ENCODE data around the gene DYNLT4.

DYNLT4 gene

DNA sequence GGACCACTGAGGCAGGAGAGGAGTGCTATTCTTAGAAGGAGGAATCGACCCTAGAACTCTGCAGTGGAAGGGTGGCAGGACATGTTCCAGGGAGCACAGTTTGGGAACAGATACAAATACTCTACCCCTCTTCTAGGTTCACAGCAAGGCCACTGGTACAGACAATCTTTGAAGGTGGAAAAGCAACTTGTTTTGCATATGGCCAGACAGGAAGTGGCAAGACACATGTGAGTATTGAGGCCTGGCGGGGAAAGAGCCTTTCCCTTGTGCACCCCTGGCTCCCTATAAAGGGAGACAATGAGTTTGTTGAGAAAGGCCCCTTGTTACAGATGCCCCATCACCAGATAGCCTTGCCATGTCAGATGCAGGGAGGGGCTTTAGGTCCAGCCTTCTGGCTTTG lies 49.7 kb downstream of the DYNLT4 start:
- H3K36me3 Mint-ChIP-seq (ENCODE audit: low read depth) = peaks cover 66% of the 10 kb centered on the region
- no peak overlapping the region for H3K4me3 Mint-ChIP-seq
- no peaks in the 10 kb centered on the region for H3K4me1 Mint-ChIP-seq
- TF ChIP-seq, protein P1, sequence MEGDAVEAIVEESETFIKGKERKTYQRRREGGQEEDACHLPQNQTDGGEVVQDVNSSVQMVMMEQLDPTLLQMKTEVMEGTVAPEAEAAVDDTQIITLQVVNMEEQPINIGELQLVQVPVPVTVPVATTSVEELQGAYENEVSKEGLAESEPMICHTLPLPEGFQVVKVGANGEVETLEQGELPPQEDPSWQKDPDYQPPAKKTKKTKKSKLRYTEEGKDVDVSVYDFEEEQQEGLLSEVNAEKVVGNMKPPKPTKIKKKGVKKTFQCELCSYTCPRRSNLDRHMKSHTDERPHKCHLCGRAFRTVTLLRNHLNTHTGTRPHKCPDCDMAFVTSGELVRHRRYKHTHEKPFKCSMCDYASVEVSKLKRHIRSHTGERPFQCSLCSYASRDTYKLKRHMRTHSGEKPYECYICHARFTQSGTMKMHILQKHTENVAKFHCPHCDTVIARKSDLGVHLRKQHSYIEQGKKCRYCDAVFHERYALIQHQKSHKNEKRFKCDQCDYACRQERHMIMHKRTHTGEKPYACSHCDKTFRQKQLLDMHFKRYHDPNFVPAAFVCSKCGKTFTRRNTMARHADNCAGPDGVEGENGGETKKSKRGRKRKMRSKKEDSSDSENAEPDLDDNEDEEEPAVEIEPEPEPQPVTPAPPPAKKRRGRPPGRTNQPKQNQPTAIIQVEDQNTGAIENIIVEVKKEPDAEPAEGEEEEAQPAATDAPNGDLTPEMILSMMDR (IDR thresholded peaks at IDR 0.05) = no peak
- H3K27me3 Mint-ChIP-seq (ENCODE audit: low read depth, poor library complexity) = no peaks in the 10 kb centered on the region
- no peak for DNase-seq
- H3K27ac Mint-ChIP-seq = no peak overlapping the region
- H3K9me3 Mint-ChIP-seq = no peaks in the 10 kb centered on the region
